ENCODE results near the gene NOL3. TPM values are rescaled to one million over a fixed set of nuclear protein-coding genes. Genes with fewer than 3 reads are reported as not detected.

The NOL3 gene
- total and polyA plus RNA-seq, 9 of the 15 experiments (the other 6 are each of a cell fraction or from before 2014, with no cell fraction given) = 0.45 to 14.0 (median 5.4) TPM

DNA sequence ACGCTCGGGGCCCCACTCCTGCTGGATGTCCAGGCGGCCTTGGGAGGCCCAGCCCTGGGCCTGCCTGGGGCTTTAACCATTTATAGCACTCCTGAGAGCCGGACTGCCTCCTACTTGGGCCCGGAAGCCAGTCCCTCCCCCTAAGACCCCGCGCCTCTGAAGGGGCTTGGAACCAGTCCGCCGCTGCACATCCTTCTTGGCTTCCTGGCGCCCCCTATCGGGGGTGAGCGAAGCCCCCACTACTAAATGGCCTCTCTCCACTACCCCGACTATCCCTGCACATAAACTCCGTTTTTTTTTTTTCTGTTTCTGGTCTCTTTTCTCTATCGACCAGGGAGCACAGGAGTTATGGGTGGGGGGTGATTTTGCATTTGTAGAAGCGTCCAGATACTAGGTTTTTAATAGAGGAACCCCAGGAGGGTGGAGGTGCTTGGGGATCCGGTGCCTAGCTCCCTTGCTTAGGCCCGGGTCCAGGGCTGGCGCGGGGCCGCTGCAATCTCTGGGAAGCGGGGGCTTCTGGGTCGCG, 633 bp upstream of the NOL3 start (continued):
- TF ChIP-seq, protein P1, sequence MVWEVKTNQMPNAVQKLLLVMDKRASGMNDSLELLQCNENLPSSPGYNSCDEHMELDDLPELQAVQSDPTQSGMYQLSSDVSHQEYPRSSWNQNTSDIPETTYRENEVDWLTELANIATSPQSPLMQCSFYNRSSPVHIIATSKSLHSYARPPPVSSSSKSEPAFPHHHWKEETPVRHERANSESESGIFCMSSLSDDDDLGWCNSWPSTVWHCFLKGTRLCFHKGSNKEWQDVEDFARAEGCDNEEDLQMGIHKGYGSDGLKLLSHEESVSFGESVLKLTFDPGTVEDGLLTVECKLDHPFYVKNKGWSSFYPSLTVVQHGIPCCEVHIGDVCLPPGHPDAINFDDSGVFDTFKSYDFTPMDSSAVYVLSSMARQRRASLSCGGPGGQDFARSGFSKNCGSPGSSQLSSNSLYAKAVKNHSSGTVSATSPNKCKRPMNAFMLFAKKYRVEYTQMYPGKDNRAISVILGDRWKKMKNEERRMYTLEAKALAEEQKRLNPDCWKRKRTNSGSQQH (CRISPR knock-in tag; IDR thresholded peaks at IDR 0.05) = no peak
- TF ChIP-seq, protein P2, sequence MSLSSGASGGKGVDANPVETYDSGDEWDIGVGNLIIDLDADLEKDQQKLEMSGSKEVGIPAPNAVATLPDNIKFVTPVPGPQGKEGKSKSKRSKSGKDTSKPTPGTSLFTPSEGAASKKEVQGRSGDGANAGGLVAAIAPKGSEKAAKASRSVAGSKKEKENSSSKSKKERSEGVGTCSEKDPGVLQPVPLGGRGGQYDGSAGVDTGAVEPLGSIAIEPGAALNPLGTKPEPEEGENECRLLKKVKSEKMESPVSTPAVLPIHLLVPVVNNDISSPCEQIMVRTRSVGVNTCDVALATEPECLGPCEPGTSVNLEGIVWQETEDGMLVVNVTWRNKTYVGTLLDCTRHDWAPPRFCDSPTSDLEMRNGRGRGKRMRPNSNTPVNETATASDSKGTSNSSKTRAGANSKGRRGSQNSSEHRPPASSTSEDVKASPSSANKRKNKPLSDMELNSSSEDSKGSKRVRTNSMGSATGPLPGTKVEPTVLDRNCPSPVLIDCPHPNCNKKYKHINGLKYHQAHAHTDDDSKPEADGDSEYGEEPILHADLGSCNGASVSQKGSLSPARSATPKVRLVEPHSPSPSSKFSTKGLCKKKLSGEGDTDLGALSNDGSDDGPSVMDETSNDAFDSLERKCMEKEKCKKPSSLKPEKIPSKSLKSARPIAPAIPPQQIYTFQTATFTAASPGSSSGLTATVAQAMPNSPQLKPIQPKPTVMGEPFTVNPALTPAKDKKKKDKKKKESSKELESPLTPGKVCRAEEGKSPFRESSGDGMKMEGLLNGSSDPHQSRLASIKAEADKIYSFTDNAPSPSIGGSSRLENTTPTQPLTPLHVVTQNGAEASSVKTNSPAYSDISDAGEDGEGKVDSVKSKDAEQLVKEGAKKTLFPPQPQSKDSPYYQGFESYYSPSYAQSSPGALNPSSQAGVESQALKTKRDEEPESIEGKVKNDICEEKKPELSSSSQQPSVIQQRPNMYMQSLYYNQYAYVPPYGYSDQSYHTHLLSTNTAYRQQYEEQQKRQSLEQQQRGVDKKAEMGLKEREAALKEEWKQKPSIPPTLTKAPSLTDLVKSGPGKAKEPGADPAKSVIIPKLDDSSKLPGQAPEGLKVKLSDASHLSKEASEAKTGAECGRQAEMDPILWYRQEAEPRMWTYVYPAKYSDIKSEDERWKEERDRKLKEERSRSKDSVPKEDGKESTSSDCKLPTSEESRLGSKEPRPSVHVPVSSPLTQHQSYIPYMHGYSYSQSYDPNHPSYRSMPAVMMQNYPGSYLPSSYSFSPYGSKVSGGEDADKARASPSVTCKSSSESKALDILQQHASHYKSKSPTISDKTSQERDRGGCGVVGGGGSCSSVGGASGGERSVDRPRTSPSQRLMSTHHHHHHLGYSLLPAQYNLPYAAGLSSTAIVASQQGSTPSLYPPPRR (CRISPR knock-in tag; IDR thresholded peaks at IDR 0.05; ENCODE audit: borderline replicate concordance) = no peak
- TF ChIP-seq ZKSCAN3 (CRISPR knock-in tag; IDR thresholded peaks at IDR 0.05) (no peak), HDAC2 (IDR thresholded peaks at IDR 0.05) (0 out of 2 replicates have a peak, but pooled peaks have one; percentile 15), ZNF253 (CRISPR knock-in tag; conservative IDR thresholded peaks at IDR 0.05) (no peak), SRF (CRISPR knock-in tag; IDR thresholded peaks at IDR 0.05) (peak in 1 of 2 experiments; percentile 44; a peak in 1 of 4 replicates), SRSF1 (IDR thresholded peaks at IDR 0.05; ENCODE audit: low read depth, low read length) (no peak), SRSF7 (optimal IDR thresholded peaks at IDR 0.05; ENCODE audit: low read depth, low read length) (no peak), GATAD2A (IDR thresholded peaks at IDR 0.05) (peak; percentile 50; the same call in 1 of the 2 replicates), SP2 (IDR thresholded peaks at IDR 0.05; ENCODE audit: extremely low read depth, low read depth, low read length, poor library complexity, severe bottlenecking) (no peak), ZC3H4 (CRISPR knock-in tag; IDR thresholded peaks at IDR 0.05; ENCODE audit: borderline replicate concordance) (no peak)
- TF ChIP-seq, protein P3, sequence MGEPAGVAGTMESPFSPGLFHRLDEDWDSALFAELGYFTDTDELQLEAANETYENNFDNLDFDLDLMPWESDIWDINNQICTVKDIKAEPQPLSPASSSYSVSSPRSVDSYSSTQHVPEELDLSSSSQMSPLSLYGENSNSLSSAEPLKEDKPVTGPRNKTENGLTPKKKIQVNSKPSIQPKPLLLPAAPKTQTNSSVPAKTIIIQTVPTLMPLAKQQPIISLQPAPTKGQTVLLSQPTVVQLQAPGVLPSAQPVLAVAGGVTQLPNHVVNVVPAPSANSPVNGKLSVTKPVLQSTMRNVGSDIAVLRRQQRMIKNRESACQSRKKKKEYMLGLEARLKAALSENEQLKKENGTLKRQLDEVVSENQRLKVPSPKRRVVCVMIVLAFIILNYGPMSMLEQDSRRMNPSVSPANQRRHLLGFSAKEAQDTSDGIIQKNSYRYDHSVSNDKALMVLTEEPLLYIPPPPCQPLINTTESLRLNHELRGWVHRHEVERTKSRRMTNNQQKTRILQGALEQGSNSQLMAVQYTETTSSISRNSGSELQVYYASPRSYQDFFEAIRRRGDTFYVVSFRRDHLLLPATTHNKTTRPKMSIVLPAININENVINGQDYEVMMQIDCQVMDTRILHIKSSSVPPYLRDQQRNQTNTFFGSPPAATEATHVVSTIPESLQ (CRISPR knock-in tag; IDR thresholded peaks at IDR 0.05) = no peak
- TF ChIP-seq, protein P4, sequence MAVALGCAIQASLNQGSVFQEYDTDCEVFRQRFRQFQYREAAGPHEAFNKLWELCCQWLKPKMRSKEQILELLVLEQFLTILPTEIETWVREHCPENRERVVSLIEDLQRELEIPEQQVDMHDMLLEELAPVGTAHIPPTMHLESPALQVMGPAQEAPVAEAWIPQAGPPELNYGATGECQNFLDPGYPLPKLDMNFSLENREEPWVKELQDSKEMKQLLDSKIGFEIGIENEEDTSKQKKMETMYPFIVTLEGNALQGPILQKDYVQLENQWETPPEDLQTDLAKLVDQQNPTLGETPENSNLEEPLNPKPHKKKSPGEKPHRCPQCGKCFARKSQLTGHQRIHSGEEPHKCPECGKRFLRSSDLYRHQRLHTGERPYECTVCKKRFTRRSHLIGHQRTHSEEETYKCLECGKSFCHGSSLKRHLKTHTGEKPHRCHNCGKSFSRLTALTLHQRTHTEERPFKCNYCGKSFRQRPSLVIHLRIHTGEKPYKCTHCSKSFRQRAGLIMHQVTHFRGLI (CRISPR knock-in tag; IDR thresholded peaks at IDR 0.05) = no peak
- TF ChIP-seq, protein P5, sequence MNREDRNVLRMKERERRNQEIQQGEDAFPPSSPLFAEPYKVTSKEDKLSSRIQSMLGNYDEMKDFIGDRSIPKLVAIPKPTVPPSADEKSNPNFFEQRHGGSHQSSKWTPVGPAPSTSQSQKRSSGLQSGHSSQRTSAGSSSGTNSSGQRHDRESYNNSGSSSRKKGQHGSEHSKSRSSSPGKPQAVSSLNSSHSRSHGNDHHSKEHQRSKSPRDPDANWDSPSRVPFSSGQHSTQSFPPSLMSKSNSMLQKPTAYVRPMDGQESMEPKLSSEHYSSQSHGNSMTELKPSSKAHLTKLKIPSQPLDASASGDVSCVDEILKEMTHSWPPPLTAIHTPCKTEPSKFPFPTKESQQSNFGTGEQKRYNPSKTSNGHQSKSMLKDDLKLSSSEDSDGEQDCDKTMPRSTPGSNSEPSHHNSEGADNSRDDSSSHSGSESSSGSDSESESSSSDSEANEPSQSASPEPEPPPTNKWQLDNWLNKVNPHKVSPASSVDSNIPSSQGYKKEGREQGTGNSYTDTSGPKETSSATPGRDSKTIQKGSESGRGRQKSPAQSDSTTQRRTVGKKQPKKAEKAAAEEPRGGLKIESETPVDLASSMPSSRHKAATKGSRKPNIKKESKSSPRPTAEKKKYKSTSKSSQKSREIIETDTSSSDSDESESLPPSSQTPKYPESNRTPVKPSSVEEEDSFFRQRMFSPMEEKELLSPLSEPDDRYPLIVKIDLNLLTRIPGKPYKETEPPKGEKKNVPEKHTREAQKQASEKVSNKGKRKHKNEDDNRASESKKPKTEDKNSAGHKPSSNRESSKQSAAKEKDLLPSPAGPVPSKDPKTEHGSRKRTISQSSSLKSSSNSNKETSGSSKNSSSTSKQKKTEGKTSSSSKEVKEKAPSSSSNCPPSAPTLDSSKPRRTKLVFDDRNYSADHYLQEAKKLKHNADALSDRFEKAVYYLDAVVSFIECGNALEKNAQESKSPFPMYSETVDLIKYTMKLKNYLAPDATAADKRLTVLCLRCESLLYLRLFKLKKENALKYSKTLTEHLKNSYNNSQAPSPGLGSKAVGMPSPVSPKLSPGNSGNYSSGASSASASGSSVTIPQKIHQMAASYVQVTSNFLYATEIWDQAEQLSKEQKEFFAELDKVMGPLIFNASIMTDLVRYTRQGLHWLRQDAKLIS (CRISPR knock-in tag; IDR thresholded peaks at IDR 0.05) = no peak
